Liver (tissue), 9 donors: ENCODE measurements around the gene TGM2. TPM values are rescaled to one million over a fixed set of nuclear protein-coding genes. Genes with fewer than 3 reads are reported as not detected.

Experiments used
- DNase-seq: peaks from one replicate; pipeline ENCODE4 v3.0.0-alpha.2; 2017; ENCODE audit warnings: low spot score
- H3K27ac ChIP-seq, 2 donors: one replicate each; pipeline ENCODE4 v1.7.0; 2013; ENCODE audit warnings: inconsistent platforms in 2 of 2, low read length in 2 of 2, control low read depth in 1 of 2, low read depth in 1 of 2, mild to moderate bottlenecking in 1 of 2
- H3K27me3 ChIP-seq, 4 donors: one replicate each; pipeline versions ENCODE4 v1.6.1 to v1.7.0; 2013; ENCODE audit warnings: low read length in 3 of 4, inconsistent platforms in 1 of 4, mild to moderate bottlenecking in 1 of 4, moderate library complexity in 1 of 4; ENCODE audit not compliant: control insufficient read depth in 4 of 4, insufficient read depth in 4 of 4
- H3K36me3 ChIP-seq, 4 donors: one replicate each; pipeline versions ENCODE4 v1.6.1 to v1.7.0; 2013; ENCODE audit warnings: low read length in 3 of 4, mild to moderate bottlenecking in 3 of 4, low read depth in 1 of 4, moderate library complexity in 1 of 4; ENCODE audit not compliant: control insufficient read depth in 4 of 4, insufficient read depth in 3 of 4
- H3K4me1 ChIP-seq, 4 donors: one replicate each; pipeline versions ENCODE4 v1.6.1 to v1.7.0; 2013; ENCODE audit warnings: low read length in 3 of 4, mild to moderate bottlenecking in 3 of 4, moderate library complexity in 1 of 4; ENCODE audit not compliant: control insufficient read depth in 4 of 4, insufficient read depth in 4 of 4
- H3K4me3 ChIP-seq, 3 donors: one replicate each; pipeline versions ENCODE4 v1.6.1 to v1.7.0; 2013; ENCODE audit warnings: low read length in 3 of 3, control low read depth in 1 of 3, low read depth in 1 of 3, mild to moderate bottlenecking in 1 of 3
- H3K9ac ChIP-seq, 2 donors: one replicate each; pipeline ENCODE4 v1.7.0; 2013; ENCODE audit warnings: low read length in 2 of 2, mild to moderate bottlenecking in 2 of 2, moderate library complexity in 2 of 2, control low read depth in 1 of 2, low read depth in 1 of 2
- H3K9me3 ChIP-seq, 4 donors: one replicate each; pipeline versions ENCODE4 v1.6.1 to v1.7.0; 2013; ENCODE audit warnings: low read length in 3 of 4; ENCODE audit not compliant: control insufficient read depth in 4 of 4
- ATF3 ChIP-seq: IDR thresholded peaks from 2 replicates; pipeline ENCODE4 v1.6.1; 2016; ENCODE audit warnings: antibody characterized with exemption
- CTCF ChIP-seq: fragments of 150-350 bp; IDR thresholded peaks from 2 replicates; pipeline ENCODE4 v1.5.1; 2017; ENCODE audit warnings: improper control_type of control experiment, low read depth, low read length; ENCODE audit not compliant: missing input control
- EGR1 ChIP-seq, 2 donors: IDR thresholded peaks; 2 replicates each; pipeline ENCODE4 v1.6.1; 2016 to 2018; ENCODE audit warnings: antibody characterized with exemption in 2 of 2, low read depth in 2 of 2
- FOXA1 ChIP-seq: IDR thresholded peaks from 2 replicates; pipeline ENCODE4 v1.6.1; 2016; ENCODE audit warnings: antibody characterized with exemption
- FOXA2 ChIP-seq: IDR thresholded peaks from 2 replicates; pipeline ENCODE4 v1.6.1; 2016; ENCODE audit warnings: antibody characterized with exemption
- GABPA ChIP-seq, 2 donors: IDR thresholded peaks in 1 of 2; conservative IDR thresholded peaks in 1 of 2; 2 replicates each; pipeline ENCODE4 v1.6.1; 2016; ENCODE audit warnings: antibody characterized with exemption in 2 of 2, mild to moderate bottlenecking in 1 of 2, moderate library complexity in 1 of 2
- HNF4A ChIP-seq, 2 donors: conservative IDR thresholded peaks; 2 replicates each; pipeline ENCODE4 v1.6.1; 2016; ENCODE audit warnings: antibody characterized with exemption in 2 of 2, mild to moderate bottlenecking in 2 of 2
- HNF4G ChIP-seq: IDR thresholded peaks from 2 replicates; pipeline ENCODE4 v1.6.1; 2016; ENCODE audit warnings: antibody characterized with exemption
- JUND ChIP-seq, 2 donors: IDR thresholded peaks; 2 replicates each; pipeline ENCODE4 v1.6.1; 2016; ENCODE audit warnings: antibody characterized with exemption in 2 of 2
- NR2F2 ChIP-seq: IDR thresholded peaks from 2 replicates; pipeline ENCODE4 v1.6.1; 2016; ENCODE audit warnings: antibody characterized with exemption
- RAD21 ChIP-seq, 2 donors: IDR thresholded peaks; 2 replicates each; pipeline ENCODE4 v1.6.1; 2016; ENCODE audit warnings: antibody characterized with exemption in 2 of 2, mild to moderate bottlenecking in 2 of 2
- REST ChIP-seq: IDR thresholded peaks from 2 replicates; pipeline ENCODE4 v1.6.1; 2016; ENCODE audit warnings: antibody characterized with exemption, mild to moderate bottlenecking
- RXRA ChIP-seq, 2 donors: IDR thresholded peaks; 2 replicates each; pipeline ENCODE4 v1.6.1; 2017 to 2018; ENCODE audit warnings: antibody characterized with exemption in 2 of 2, mild to moderate bottlenecking in 1 of 2
- SP1 ChIP-seq: IDR thresholded peaks from 2 replicates; pipeline ENCODE4 v1.6.1; 2018; ENCODE audit warnings: antibody characterized with exemption, mild to moderate bottlenecking
- TAF1 ChIP-seq: conservative IDR thresholded peaks from 2 replicates; pipeline ENCODE4 v1.6.1; 2016; ENCODE audit warnings: antibody characterized with exemption, mild to moderate bottlenecking
- YY1 ChIP-seq: IDR thresholded peaks from 2 replicates; pipeline ENCODE4 v1.6.1; 2016; ENCODE audit warnings: antibody characterized with exemption, mild to moderate bottlenecking
- ZBTB33 ChIP-seq: IDR thresholded peaks from 2 replicates; pipeline ENCODE4 v1.6.1; 2016; ENCODE audit warnings: antibody characterized with exemption
- WGBS: extraction: QIAGEN DNeasy Blood & Tissue Kit; methylation state at CpG from one replicate; pipeline ENCODE4 v1.1.7; 2013; 5-methylcytosine and 5-hydroxymethylcytosine counted together
- polyA plus RNA-seq, 2 donors: library from polyadenylated mRNA; stranded (reverse) in 1 of 2; unstranded in 1 of 2; fragments of 200-250 nt in 1 of 2; fragments of >200 nt in 1 of 2; fragmentation: Nextera tagmentation in 1 of 2; extraction: Ambion mirVana in 1 of 2; gene quantifications; one replicate each; pipeline versions ENCODE4 v1.2.1 to v1.2.3, GENCODE V29; 2013 to 2015
- total RNA-seq, 2 donors: library from RNA; depleted of rRNA; stranded (reverse); fragments of >200 nt; gene quantifications; one replicate each; pipeline ENCODE4 v1.2.3, GENCODE V29; 2014
- donor health status: healthy.
- donor health status: healthy.
- donor health status: healthy.
- donor health status: healthy.
- donor health status: healthy.

TGM2 gene
- total and polyA plus RNA-seq, 4 donors, result 106 to 375 (median 190) TPM

GRCh38 chr20:38208088-38208487 lies 43.0 kb upstream of the TGM2 start:
- DNase-seq, result no peak
- no peaks in the 10 kb centered on the region for H3K4me1 ChIP-seq
- no peak overlapping the region for H3K4me3 ChIP-seq
- no peak for TF ChIP-seq TAF1
- no peak for TF ChIP-seq RAD21 (IDR thresholded peaks at IDR 0.05)
- TF ChIP-seq FOXA1, result no peak
- TF ChIP-seq CTCF, result no peak
- TF ChIP-seq REST, result no peak
- no peak for TF ChIP-seq JUND (IDR thresholded peaks at IDR 0.05)
- TF ChIP-seq HNF4G, result no peak
- TF ChIP-seq ATF3, result no peak
- TF ChIP-seq SP1, result no peak
- no peak for TF ChIP-seq RXRA (IDR thresholded peaks at IDR 0.05)
- TF ChIP-seq ZBTB33, result no peak
- no peak for TF ChIP-seq HNF4A (conservative IDR thresholded peaks at IDR 0.05)
- no peak for TF ChIP-seq YY1
- TF ChIP-seq EGR1 (IDR thresholded peaks at IDR 0.05; ENCODE audit: low read depth in 2 of 2), result no peak
- no peak for TF ChIP-seq FOXA2
- TF ChIP-seq NR2F2, result no peak
- no peak for TF ChIP-seq GABPA (IDR thresholded peaks at IDR 0.05 in 1 of 2, conservative IDR thresholded peaks at IDR 0.05 in 1 of 2)
- H3K27me3 ChIP-seq, result no peaks in the 10 kb centered on the region
- H3K36me3 ChIP-seq, result no peaks in the 10 kb centered on the region
- 91% methylated on average over 1 of the region's 1 CpG for WGBS
- H3K9me3 ChIP-seq, result no peaks in the 10 kb centered on the region
- H3K9ac ChIP-seq, result no peak overlapping the region
- no peak overlapping the region for H3K27ac ChIP-seq

- no peak overlapping the region for H3K9ac ChIP-seq
- DNase-seq, result no peak
- WGBS, result 85% methylated on average over 2 of the region's 2 CpGs
- H3K27me3 ChIP-seq, result no peaks in the 10 kb centered on the region
- no peaks in the 10 kb centered on the region for H3K9me3 ChIP-seq
- TF ChIP-seq TAF1, result no peak
- no peak overlapping the region for H3K4me3 ChIP-seq
- no peaks in the 10 kb centered on the region for H3K36me3 ChIP-seq
- no peak overlapping the region for H3K27ac ChIP-seq
- H3K4me1 ChIP-seq, result no peaks in the 10 kb centered on the region
Measured at GRCh38 chr20:38207621-38208020, 42.6 kb upstream of the TGM2 start.
